Measurements from ENCODE around the gene NDE1. TPM values are rescaled to one million over a fixed set of nuclear protein-coding genes. Genes with fewer than 3 reads are reported as not detected.

Gene NDE1
- total RNA-seq, 2 donors from 2014 or later: 11.2 to 37.9 TPM

DNA sequence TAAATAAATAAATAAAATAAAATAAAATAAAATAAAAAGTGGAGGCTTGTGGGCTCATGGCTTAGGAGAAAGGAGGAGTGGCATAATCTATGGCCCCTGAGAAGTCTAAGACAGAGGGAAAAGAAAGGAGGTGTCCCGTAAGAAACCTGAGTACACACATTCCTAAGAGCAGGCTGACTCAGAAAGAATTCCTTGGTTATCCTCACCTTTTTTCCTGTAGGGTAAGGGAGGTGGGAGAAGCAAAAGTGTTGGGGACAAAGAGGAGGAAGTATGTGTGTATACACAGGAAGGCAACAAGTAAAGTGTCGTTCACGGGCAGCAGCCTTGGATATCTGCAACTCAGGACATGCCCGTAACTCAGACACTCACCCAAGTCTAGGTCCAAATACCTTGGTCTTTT lies 36.4 kb upstream of the NDE1 start:
- Histone ChIP-seq H3K9me3 (no peaks in the 10 kb centered on the region), H3K27ac (no peak overlapping the region), H3K36me3 (replicated peaks in 1 of 2; ENCODE audit: insufficient read depth in 1 of 2, low read depth in 2 of 2) (peaks cover 3 to 40% of the 10 kb centered on the region in 2 donors), H3K4me1 (peaks cover 10% of the 10 kb centered on the region), H3K4me3 (no peak overlapping the region), H3K27me3 (no peaks in the 10 kb centered on the region)
- whole genome bisulfite sequencing, 2 donors: 80 to 91% methylated on average over 4 of the region's 4 CpGs
- TF ChIP-seq POLR2A (IDR thresholded peaks at IDR 0.05): no peak
- TF ChIP-seq, protein P1, sequence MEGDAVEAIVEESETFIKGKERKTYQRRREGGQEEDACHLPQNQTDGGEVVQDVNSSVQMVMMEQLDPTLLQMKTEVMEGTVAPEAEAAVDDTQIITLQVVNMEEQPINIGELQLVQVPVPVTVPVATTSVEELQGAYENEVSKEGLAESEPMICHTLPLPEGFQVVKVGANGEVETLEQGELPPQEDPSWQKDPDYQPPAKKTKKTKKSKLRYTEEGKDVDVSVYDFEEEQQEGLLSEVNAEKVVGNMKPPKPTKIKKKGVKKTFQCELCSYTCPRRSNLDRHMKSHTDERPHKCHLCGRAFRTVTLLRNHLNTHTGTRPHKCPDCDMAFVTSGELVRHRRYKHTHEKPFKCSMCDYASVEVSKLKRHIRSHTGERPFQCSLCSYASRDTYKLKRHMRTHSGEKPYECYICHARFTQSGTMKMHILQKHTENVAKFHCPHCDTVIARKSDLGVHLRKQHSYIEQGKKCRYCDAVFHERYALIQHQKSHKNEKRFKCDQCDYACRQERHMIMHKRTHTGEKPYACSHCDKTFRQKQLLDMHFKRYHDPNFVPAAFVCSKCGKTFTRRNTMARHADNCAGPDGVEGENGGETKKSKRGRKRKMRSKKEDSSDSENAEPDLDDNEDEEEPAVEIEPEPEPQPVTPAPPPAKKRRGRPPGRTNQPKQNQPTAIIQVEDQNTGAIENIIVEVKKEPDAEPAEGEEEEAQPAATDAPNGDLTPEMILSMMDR (IDR thresholded peaks at IDR 0.05): no peak
- intact Hi-C loops (cut with DNase I): no loop called here
- DNase-seq (no peak), ATAC-seq (no peak)

DNA sequence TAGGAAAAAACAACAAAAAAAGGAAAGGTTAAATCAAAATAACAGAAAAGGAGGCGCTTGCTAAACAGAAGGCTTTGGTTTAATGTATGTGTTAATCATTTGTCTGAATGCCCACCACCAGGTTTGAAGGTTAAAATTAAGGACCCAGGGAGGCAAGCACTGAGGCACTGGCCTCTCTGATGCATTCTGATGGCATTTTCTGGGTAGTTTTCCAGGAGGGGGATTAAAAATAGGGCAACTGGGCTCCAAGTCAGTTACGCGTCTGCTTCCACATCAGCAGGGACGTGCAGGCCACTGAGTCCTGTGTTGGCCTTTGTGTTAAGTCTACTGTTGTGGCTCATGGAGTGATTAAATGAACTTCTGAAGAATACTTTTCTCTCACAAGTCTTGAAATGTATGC lies 34.0 kb upstream of the NDE1 start:
- no peak for ATAC-seq
- no peak overlapping the region for H3K27ac ChIP-seq
- no peaks in the 10 kb centered on the region for H3K27me3 ChIP-seq
- H3K4me3 ChIP-seq: no peak overlapping the region
- intact Hi-C loops (cut with DNase I): no loop called here
- H3K36me3 ChIP-seq (replicated peaks in 1 of 2; ENCODE audit: insufficient read depth in 1 of 2, low read depth in 2 of 2): peaks cover 4 to 45% of the 10 kb centered on the region in 2 donors
- peaks cover 10% of the 10 kb centered on the region for H3K4me1 ChIP-seq
- DNase-seq: no peak
- H3K9me3 ChIP-seq: no peaks in the 10 kb centered on the region
- 89 to 96% methylated on average over 4 of the region's 4 CpGs for WGBS, 2 donors
- no peak for TF ChIP-seq POLR2A (IDR thresholded peaks at IDR 0.05)
- TF ChIP-seq, protein P1 (IDR thresholded peaks at IDR 0.05): no peak

DNA sequence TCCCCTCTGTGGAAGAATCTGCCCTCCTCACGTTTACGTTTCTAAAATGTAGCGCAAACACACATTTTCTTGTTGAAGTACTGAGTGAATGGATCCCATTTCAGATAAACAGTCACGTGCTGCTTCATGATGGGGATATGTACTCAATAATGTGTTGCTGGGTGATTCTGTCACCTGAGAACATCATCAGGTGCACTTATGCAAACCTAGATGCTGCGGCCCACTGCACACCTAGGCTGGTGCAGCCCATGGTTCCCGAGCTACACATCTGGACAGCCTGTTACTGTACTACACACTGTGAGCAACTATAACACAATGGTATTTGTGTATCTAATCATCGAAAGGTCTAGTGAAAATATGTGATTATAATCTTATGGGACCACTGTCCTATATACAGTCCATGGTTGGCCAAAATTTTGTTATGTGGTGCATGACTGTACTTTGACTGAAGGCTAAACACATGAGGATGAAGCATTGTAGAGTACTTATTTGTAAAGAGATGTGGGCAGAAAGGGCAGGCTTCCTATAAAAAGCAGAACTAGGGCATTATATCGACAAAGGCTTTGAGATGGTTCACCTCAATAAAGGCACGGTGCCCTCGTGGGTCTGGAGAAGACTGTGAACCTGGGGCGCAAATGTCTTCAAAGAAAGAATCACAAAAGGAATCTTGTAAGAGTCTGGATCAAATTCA lies 33.4 kb upstream of the NDE1 start:
- no peaks in the 10 kb centered on the region for H3K27me3 ChIP-seq
- no peak for ATAC-seq
- no peaks in the 10 kb centered on the region for H3K9me3 ChIP-seq
- H3K4me3 ChIP-seq: no peak overlapping the region
- no peak overlapping the region for H3K27ac ChIP-seq
- H3K4me1 ChIP-seq: peaks cover 7% of the 10 kb centered on the region
- WGBS, 2 donors: 89% methylated on average over 11 of the region's 11 CpGs
- peaks cover 4 to 51% of the 10 kb centered on the region in 2 donors for H3K36me3 ChIP-seq (replicated peaks in 1 of 2; ENCODE audit: insufficient read depth in 1 of 2, low read depth in 2 of 2)
- intact Hi-C loops (cut with DNase I): no loop called here
- TF ChIP-seq POLR2A (IDR thresholded peaks at IDR 0.05): no peak
- TF ChIP-seq, protein P1 (IDR thresholded peaks at IDR 0.05): no peak
- no peak for DNase-seq

DNA sequence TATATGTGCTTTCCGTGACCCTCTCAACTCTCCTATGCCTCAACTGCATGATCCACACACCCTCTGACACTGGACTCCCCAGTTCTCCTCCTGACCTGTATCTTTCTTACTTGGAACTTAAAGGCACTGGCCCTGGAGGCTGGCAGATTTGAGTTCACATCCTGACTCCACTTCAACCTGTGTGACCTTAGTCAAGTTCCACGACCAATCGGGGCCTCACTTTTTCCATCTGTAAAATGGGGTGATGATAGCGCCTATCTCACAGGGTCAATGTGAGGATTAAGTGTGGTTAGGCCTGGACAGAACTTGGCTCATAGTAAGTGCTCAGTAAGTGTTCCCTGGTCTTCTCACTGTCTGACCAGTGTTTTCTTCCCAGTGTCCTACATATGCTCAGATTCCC lies 32.1 kb upstream of the NDE1 start:
- H3K27me3 ChIP-seq: no peaks in the 10 kb centered on the region
- ATAC-seq (no peak), DNase-seq (no peak)
- no peak overlapping the region for H3K27ac ChIP-seq
- H3K36me3 ChIP-seq (replicated peaks in 1 of 2; ENCODE audit: insufficient read depth in 1 of 2, low read depth in 2 of 2): peaks cover 4 to 54% of the 10 kb centered on the region in 2 donors
- no peaks in the 10 kb centered on the region for H3K9me3 ChIP-seq
- intact Hi-C loops (cut with DNase I): no loop called here
- TF ChIP-seq POLR2A (IDR thresholded peaks at IDR 0.05): no peak
- TF ChIP-seq, protein P1 (IDR thresholded peaks at IDR 0.05): no peak
- no peak overlapping the region for H3K4me3 ChIP-seq
- WGBS, 2 donors: 94% methylated on average over 4 of the region's 4 CpGs
- H3K4me1 ChIP-seq: no peaks in the 10 kb centered on the region

DNA sequence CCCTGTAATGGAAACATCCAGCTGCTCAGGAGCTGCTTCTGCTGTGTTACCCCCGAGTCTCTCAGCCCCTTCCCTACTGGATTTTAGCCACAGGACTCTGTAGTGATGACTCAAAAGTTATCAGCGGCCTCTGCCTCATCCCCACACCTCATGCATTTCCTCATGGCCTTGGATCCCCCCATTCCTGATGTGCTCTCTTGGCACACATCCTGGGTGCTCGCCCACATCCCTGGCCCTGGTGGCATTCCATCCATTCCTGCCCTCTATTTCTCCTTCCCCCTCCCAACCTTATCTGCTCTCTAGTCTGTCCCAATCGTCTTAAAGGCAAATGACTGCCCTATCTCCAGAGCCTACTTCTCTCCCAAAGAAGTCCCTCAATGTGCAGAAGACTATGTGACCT lies 31.7 kb upstream of the NDE1 start:
- ATAC-seq (no peak), DNase-seq (no peak)
- Histone ChIP-seq H3K4me3 (no peak overlapping the region), H3K27me3 (no peaks in the 10 kb centered on the region), H3K36me3 (replicated peaks in 1 of 2; ENCODE audit: insufficient read depth in 1 of 2, low read depth in 2 of 2) (peaks cover 4 to 55% of the 10 kb centered on the region in 2 donors), H3K9me3 (no peaks in the 10 kb centered on the region), H3K4me1 (no peaks in the 10 kb centered on the region), H3K27ac (no peak overlapping the region)
- TF ChIP-seq POLR2A (IDR thresholded peaks at IDR 0.05): no peak
- TF ChIP-seq, protein P1 (IDR thresholded peaks at IDR 0.05): no peak
- WGBS, 2 donors: 80 to 86% methylated on average over 4 of the region's 4 CpGs
- intact Hi-C loops (cut with DNase I): no loop called here
